ENCODE data around the gene LAMA3. TPM values are rescaled to one million over a fixed set of nuclear protein-coding genes. Genes with fewer than 3 reads are reported as not detected.

LAMA3 gene
- total RNA-seq, 4 donors from 2014 or later = 46.3 to 80.6 (median 67.1) TPM

- WGBS, 2 donors = 70 to 74% methylated on average over 4 of the region's 4 CpGs
- Histone ChIP-seq H3K4me1 (no peaks in the 10 kb centered on the region), H3K27me3 (no peaks in the 10 kb centered on the region), H3K4me3 (no peak overlapping the region), H3K9me3 (no peaks in the 10 kb centered on the region), H3K27ac (no peak overlapping the region), H3K36me3 (no peaks in the 10 kb centered on the region)
- no peak for DNase-seq (ENCODE audit: low spot score in 2 of 2)
- TF ChIP-seq CTCF (IDR thresholded peaks at IDR 0.05) (no peak), POLR2A (IDR thresholded peaks at IDR 0.05) (no peak), EP300 (IDR thresholded peaks at IDR 0.05) (no peak)
Observed at GRCh38 chr18:23669804-23670405, 19.3 kb upstream of the LAMA3 start.

GRCh38 chr18:23671564-23671963 lies 17.7 kb upstream of the LAMA3 start:
- WGBS, 2 donors = 31 to 52% methylated on average over 1 of the region's 1 CpG
- no peak for DNase-seq (ENCODE audit: low spot score in 2 of 2)

GRCh38 chr18:23673725-23674124 lies 15.5 kb upstream of the LAMA3 start:
- Histone ChIP-seq H3K9me3 (no peaks in the 10 kb centered on the region), H3K36me3 (no peaks in the 10 kb centered on the region), H3K4me3 (no peak overlapping the region), H3K27me3 (no peaks in the 10 kb centered on the region), H3K27ac (no peak overlapping the region), H3K4me1 (no peaks in the 10 kb centered on the region)
- no peak for TF ChIP-seq CTCF (IDR thresholded peaks at IDR 0.05)
- no peak for TF ChIP-seq EP300 (IDR thresholded peaks at IDR 0.05)
- TF ChIP-seq POLR2A (IDR thresholded peaks at IDR 0.05) = no peak
- DNase-seq (ENCODE audit: low spot score in 2 of 2) = no peak
- 84 to 90% methylated on average over 1 of the region's 1 CpG for whole genome bisulfite sequencing, 2 donors

More at GRCh38 chr18:23671564-23671963, 17.7 kb upstream of the LAMA3 start:
- H3K9me3 ChIP-seq = no peaks in the 10 kb centered on the region
- H3K4me3 ChIP-seq = no peak overlapping the region
- no peak for TF ChIP-seq POLR2A (IDR thresholded peaks at IDR 0.05)
- H3K4me1 ChIP-seq = no peaks in the 10 kb centered on the region
- no peaks in the 10 kb centered on the region for H3K27me3 ChIP-seq
- no peaks in the 10 kb centered on the region for H3K36me3 ChIP-seq
- H3K27ac ChIP-seq = no peak overlapping the region

GRCh38 chr18:23675236-23675635 lies 14.0 kb upstream of the LAMA3 start:
- Histone ChIP-seq H3K9me3 (no peaks in the 10 kb centered on the region), H3K4me1 (no peaks in the 10 kb centered on the region), H3K27ac (peak overlapping the region in 1 of 4 donors; percentile 32), H3K27me3 (no peaks in the 10 kb centered on the region), H3K4me3 (no peak overlapping the region), H3K36me3 (no peaks in the 10 kb centered on the region)
- DNase-seq (ENCODE audit: low spot score in 2 of 2) = no peak
- TF ChIP-seq EP300 (IDR thresholded peaks at IDR 0.05) (no peak), CTCF (IDR thresholded peaks at IDR 0.05) (no peak), POLR2A (IDR thresholded peaks at IDR 0.05) (no peak)

- Histone ChIP-seq H3K27ac (peak overlapping the region in 1 of 4 donors; percentile 15), H3K4me1 (no peaks in the 10 kb centered on the region)
- 80 to 82% methylated on average over 3 of the region's 3 CpGs for WGBS, 2 donors
Observed at GRCh38 chr18:23675896-23676295, 13.4 kb upstream of the LAMA3 start.

More at GRCh38 chr18:23675896-23676295, 13.4 kb upstream of the LAMA3 start:
- no peaks in the 10 kb centered on the region for H3K27me3 ChIP-seq
- H3K36me3 ChIP-seq = no peaks in the 10 kb centered on the region
- H3K4me3 ChIP-seq = no peak overlapping the region
- H3K9me3 ChIP-seq = no peaks in the 10 kb centered on the region
- TF ChIP-seq EP300 (IDR thresholded peaks at IDR 0.05) (no peak), POLR2A (IDR thresholded peaks at IDR 0.05) (no peak), CTCF (IDR thresholded peaks at IDR 0.05) (no peak)
- DNase-seq (ENCODE audit: low spot score in 2 of 2) = no peak

Measured in tibial nerve (tissue), 4 donors.